ENCODE results near the gene ABO. TPM values are rescaled to one million over a fixed set of nuclear protein-coding genes. Genes with fewer than 3 reads are reported as not detected.

The ABO gene
- total and polyA plus RNA-seq, 9 of the 15 experiments (the other 6 are each of a cell fraction or from before 2014, with no cell fraction given), result 5.0 to 21.9 (median 11.9) TPM

GRCh38 chr9:133315997-133316396, 41.0 kb upstream of the ABO start (continued):
- no peak for TF ChIP-seq WHSC1 (IDR thresholded peaks at IDR 0.05; ENCODE audit: low read length)
- TF ChIP-seq SMARCC2 (IDR thresholded peaks at IDR 0.05; ENCODE audit: low read depth), result no peak
- TF ChIP-seq EZH2 (IDR thresholded peaks at IDR 0.05; ENCODE audit: borderline replicate concordance, low read depth, low read length), result no peak
- TF ChIP-seq SP2 (IDR thresholded peaks at IDR 0.05; ENCODE audit: extremely low read depth, low read depth, low read length, poor library complexity, severe bottlenecking), result no peak
- no peak for TF ChIP-seq MAFF (IDR thresholded peaks at IDR 0.05; ENCODE audit: low read length)
- TF ChIP-seq ATF1 (CRISPR knock-in tag; IDR thresholded peaks at IDR 0.05), result no peak
- TF ChIP-seq ATF1 (tag; IDR thresholded peaks at IDR 0.05), result no peak
- TF ChIP-seq CTBP1 (IDR thresholded peaks at IDR 0.05; ENCODE audit: borderline replicate concordance), result no peak
- TF ChIP-seq, protein P1, sequence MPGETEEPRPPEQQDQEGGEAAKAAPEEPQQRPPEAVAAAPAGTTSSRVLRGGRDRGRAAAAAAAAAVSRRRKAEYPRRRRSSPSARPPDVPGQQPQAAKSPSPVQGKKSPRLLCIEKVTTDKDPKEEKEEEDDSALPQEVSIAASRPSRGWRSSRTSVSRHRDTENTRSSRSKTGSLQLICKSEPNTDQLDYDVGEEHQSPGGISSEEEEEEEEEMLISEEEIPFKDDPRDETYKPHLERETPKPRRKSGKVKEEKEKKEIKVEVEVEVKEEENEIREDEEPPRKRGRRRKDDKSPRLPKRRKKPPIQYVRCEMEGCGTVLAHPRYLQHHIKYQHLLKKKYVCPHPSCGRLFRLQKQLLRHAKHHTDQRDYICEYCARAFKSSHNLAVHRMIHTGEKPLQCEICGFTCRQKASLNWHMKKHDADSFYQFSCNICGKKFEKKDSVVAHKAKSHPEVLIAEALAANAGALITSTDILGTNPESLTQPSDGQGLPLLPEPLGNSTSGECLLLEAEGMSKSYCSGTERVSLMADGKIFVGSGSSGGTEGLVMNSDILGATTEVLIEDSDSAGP (CRISPR knock-in tag; IDR thresholded peaks at IDR 0.05), result no peak
- no peak for TF ChIP-seq GATAD2B (IDR thresholded peaks at IDR 0.05; ENCODE audit: borderline replicate concordance)
- no peak for TF ChIP-seq ZNF143 (CRISPR knock-in tag; IDR thresholded peaks at IDR 0.05)
- TF ChIP-seq NCOA4 (IDR thresholded peaks at IDR 0.05; ENCODE audit: partially characterized antibody), result no peak
- TF ChIP-seq ELK1 (CRISPR knock-in tag; IDR thresholded peaks at IDR 0.05), result no peak

Measured in K562 (cell line).